Measurements from ENCODE around the gene FOSL1.

The FOSL1 gene

GRCh38 chr11:65880844-65881421 lies 19.3 kb downstream of the FOSL1 start:
- no peak overlapping the region for H3K4me3 ChIP-seq (ENCODE audit: low read depth, low read length)
- no peak for TF ChIP-seq CTCF (IDR thresholded peaks at IDR 0.05; ENCODE audit: borderline replicate concordance, insufficient read depth, low read depth, low read length)

- no peak for TF ChIP-seq CTCF (IDR thresholded peaks at IDR 0.05; ENCODE audit: borderline replicate concordance, insufficient read depth, low read depth, low read length)
- H3K4me3 ChIP-seq (ENCODE audit: low read depth, low read length) = no peak overlapping the region
Observed at GRCh38 chr11:65880027-65880426, 20.2 kb downstream of the FOSL1 start.

- TF ChIP-seq CTCF (IDR thresholded peaks at IDR 0.05; ENCODE audit: borderline replicate concordance, insufficient read depth, low read depth, low read length) = no peak
- no peak within 1 kb of the TSS for H3K4me3 ChIP-seq (ENCODE audit: low read depth, low read length)
Observed at GRCh38 chr11:65879617-65880016, 20.6 kb downstream of the FOSL1 start, which contains the start of gene CTSW. Gene CTSW (plus strand): TSS chr11:65879837. CDS start chr11:65879855, 18 bp downstream.

- TF ChIP-seq CTCF (IDR thresholded peaks at IDR 0.05; ENCODE audit: borderline replicate concordance, insufficient read depth, low read depth, low read length) = no peak
- peak overlapping the region; percentile 58 for H3K4me3 ChIP-seq (ENCODE audit: low read depth, low read length)
Observed at GRCh38 chr11:65873318-65874156, 26.7 kb downstream of the FOSL1 start.

- H3K4me3 ChIP-seq (ENCODE audit: low read depth, low read length) = peak within 1 kb of the TSS; percentile 58
- TF ChIP-seq CTCF (IDR thresholded peaks at IDR 0.05; ENCODE audit: borderline replicate concordance, insufficient read depth, low read depth, low read length) = no peak
Observed at GRCh38 chr11:65872586-65873317, 27.4 kb downstream of the FOSL1 start, which contains the start of gene EFEMP2. Gene EFEMP2 (minus strand): TSS chr11:65872800. CDS start chr11:65872354, 446 bp downstream.

GRCh38 chr11:65871811-65872548 lies 28.2 kb downstream of the FOSL1 start:
- H3K4me3 ChIP-seq (ENCODE audit: low read depth, low read length) = no peak overlapping the region
- TF ChIP-seq CTCF (IDR thresholded peaks at IDR 0.05; ENCODE audit: borderline replicate concordance, insufficient read depth, low read depth, low read length) = no peak

Measured in GM12875 (cell line).